ENCODE measurements around the gene SLC25A24.

DNA sequence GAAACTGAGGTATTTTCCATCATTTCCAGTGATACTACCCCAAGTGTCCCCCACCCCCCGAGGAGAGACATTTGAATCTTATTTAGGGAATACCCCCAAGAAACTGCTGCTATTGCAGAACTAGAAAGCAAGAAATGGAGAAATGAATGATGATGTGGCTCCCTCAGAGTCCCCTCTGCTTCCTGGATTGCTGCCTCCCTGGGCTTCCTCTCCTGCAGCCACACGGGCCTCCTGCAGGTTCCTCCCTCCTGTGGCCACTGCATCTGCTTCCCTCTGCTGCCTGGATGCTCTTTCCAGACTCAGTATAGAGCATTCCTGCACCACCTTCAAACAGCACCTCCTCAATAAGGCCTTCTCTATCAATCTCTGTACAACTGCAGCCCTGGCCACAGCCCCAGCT, 69.3 kb downstream of the SLC25A24 start:
- TF ChIP-seq, protein P1, sequence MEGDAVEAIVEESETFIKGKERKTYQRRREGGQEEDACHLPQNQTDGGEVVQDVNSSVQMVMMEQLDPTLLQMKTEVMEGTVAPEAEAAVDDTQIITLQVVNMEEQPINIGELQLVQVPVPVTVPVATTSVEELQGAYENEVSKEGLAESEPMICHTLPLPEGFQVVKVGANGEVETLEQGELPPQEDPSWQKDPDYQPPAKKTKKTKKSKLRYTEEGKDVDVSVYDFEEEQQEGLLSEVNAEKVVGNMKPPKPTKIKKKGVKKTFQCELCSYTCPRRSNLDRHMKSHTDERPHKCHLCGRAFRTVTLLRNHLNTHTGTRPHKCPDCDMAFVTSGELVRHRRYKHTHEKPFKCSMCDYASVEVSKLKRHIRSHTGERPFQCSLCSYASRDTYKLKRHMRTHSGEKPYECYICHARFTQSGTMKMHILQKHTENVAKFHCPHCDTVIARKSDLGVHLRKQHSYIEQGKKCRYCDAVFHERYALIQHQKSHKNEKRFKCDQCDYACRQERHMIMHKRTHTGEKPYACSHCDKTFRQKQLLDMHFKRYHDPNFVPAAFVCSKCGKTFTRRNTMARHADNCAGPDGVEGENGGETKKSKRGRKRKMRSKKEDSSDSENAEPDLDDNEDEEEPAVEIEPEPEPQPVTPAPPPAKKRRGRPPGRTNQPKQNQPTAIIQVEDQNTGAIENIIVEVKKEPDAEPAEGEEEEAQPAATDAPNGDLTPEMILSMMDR (IDR thresholded peaks at IDR 0.05 in 4 of 5, conservative IDR thresholded peaks at IDR 0.05 in 1 of 5), result no peak
- no peak for TF ChIP-seq POLR2A (IDR thresholded peaks at IDR 0.05)

Data from gastrocnemius medialis (tissue), 4 donors.